Bronchial epithelial cell (primary cell): Measurements from ENCODE around the gene MAST4. TPM values are rescaled to one million over a fixed set of nuclear protein-coding genes. Genes with fewer than 3 reads are reported as not detected.

Experiments
- DNase-seq: peaks from one replicate; pipeline ENCODE4 v3.0.0-alpha.2; 2010; ENCODE audit warnings: low read depth
- FAIRE-seq: peaks from 2 replicates; lab custom pipeline; 2011; peaks lifted over from hg19 to GRCh38; lab: Jason Lieb, UNC
- H3K27me3 ChIP-seq: 2 replicates; pipeline ENCODE4 v1.5.1; 2011; ENCODE audit warnings: low read length; ENCODE audit not compliant: control insufficient read depth, insufficient read depth
- H3K36me3 ChIP-seq: 2 replicates; pipeline ENCODE4 v1.5.1; 2011; ENCODE audit warnings: low read length; ENCODE audit not compliant: control insufficient read depth, insufficient read depth
- H3K4me3 ChIP-seq: 2 replicates; pipeline ENCODE4 v1.5.1; 2011; ENCODE audit warnings: mild to moderate bottlenecking, low read depth, low read length, control low read depth
- total RNA-seq: library from RNA; depleted of rRNA; stranded (reverse); fragments of >200 nt; gene quantifications from 2 replicates; pipeline ENCODE4 v1.2.1, GENCODE V29; 2014
- TF ChIP-seq, protein P1 (sequence below): IDR thresholded peaks from 2 replicates; pipeline ENCODE4 v1.5.1; 2011; ENCODE audit warnings: mild to moderate bottlenecking, moderate library complexity, low read length, control low read depth, inconsistent platforms; ENCODE audit not compliant: insufficient read depth, severe bottlenecking

The MAST4 gene
- total RNA-seq, 1 donor from 2014 or later, result 10.3 TPM

GRCh38 chr5:66888613-66889012 is 292.4 kb downstream of the MAST4 start:
- DNase-seq, result no peak
- no peaks in the 10 kb centered on the region for H3K36me3 ChIP-seq
- TF ChIP-seq, protein P1, sequence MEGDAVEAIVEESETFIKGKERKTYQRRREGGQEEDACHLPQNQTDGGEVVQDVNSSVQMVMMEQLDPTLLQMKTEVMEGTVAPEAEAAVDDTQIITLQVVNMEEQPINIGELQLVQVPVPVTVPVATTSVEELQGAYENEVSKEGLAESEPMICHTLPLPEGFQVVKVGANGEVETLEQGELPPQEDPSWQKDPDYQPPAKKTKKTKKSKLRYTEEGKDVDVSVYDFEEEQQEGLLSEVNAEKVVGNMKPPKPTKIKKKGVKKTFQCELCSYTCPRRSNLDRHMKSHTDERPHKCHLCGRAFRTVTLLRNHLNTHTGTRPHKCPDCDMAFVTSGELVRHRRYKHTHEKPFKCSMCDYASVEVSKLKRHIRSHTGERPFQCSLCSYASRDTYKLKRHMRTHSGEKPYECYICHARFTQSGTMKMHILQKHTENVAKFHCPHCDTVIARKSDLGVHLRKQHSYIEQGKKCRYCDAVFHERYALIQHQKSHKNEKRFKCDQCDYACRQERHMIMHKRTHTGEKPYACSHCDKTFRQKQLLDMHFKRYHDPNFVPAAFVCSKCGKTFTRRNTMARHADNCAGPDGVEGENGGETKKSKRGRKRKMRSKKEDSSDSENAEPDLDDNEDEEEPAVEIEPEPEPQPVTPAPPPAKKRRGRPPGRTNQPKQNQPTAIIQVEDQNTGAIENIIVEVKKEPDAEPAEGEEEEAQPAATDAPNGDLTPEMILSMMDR, result no peak
- H3K27me3 ChIP-seq, result no peaks in the 10 kb centered on the region
- no peak for FAIRE-seq
- H3K4me3 ChIP-seq, result no peak overlapping the region

DNA sequence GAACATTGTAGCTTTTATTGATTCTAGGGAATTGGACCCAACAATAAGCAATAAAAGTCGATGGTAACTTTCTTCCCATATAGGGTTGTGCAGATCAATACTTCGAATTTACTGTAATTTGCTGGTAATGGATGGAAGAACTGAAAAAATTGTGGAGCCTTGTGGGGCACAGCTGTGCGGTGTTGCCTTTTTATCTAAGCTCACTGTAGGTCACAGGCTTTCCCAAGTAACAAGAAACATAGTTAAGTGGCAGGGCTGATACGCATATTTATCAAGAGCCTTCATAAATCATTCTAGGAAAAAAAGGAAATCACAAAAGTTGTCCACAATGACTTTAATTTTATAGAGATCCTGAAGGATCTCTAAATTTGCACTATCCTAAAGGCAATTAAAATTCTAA is 292.9 kb downstream of the MAST4 start:
- no peak overlapping the region for H3K4me3 ChIP-seq
- H3K27me3 ChIP-seq, result no peaks in the 10 kb centered on the region
- no peak for DNase-seq
- H3K36me3 ChIP-seq, result no peaks in the 10 kb centered on the region
- TF ChIP-seq, protein P1, result no peak
- FAIRE-seq, result no peak

DNA sequence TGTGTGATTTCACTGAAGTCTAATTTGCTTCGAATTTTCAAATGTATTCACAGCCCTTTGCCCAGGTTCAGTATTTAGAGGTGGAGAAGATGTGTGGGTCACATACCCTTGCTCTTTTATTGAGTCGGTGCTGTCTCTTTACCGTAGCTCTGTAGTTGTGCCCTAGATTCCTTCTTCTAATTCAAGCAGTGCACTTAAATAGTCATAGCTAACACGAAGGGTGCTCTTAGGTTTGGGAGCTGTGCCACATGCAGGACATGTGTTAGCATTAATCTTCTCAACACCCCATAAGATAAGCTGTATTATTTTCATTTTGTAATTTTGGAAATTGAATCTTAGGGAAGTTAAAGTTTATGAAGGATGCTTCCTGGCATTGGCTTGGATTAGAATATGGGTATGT is 293.3 kb downstream of the MAST4 start:
- FAIRE-seq, result no peak

DNA sequence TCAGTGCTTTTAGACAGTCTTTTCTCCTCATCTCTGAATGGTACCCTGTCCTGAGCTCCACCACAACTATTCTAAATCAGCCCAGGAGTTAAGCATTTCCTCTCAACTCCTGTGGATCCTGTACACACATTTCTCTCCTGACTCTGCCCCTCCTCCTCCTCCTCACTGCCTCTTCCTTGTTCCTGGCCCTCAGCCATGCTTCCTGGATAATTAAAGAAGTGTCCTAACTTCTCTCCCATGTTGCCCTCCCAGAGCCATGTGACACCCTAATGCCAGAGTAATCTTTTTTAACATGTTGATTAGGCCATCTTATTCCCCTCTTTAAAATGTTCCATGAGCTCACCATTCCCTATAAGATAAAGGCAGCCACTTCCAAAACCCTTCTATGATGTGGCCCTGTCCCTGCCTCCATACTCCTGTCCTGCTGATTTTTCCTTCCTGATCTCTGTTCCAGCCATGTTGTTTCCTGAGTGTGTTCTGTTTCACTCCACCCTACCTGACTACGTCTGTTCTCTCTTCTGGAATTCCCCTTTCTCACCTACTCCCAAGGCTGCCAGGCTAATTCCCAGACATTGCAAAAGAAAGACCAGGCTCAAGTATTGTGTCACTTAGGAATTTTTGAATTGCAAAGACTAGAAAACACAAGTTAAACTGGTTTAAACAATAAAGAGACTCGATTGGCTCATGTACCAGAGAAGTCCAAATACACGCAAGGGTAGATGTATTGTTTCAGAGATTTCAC is 295.2 kb downstream of the MAST4 start:
- Histone ChIP-seq H3K36me3 (no peaks in the 10 kb centered on the region), H3K4me3 (no peak overlapping the region), H3K27me3 (no peaks in the 10 kb centered on the region)
- peak; percentile 99 for DNase-seq
- TF ChIP-seq, protein P1, result no peak
- FAIRE-seq, result peak; percentile 90

More for the DNA sequence above, 293.3 kb downstream of the MAST4 start:
- DNase-seq, result no peak
- TF ChIP-seq, protein P1, result no peak
- H3K4me3 ChIP-seq, result no peak overlapping the region
- no peaks in the 10 kb centered on the region for H3K36me3 ChIP-seq
- no peaks in the 10 kb centered on the region for H3K27me3 ChIP-seq

- no peaks in the 10 kb centered on the region for H3K36me3 ChIP-seq
- H3K27me3 ChIP-seq, result no peaks in the 10 kb centered on the region
- no peak for FAIRE-seq
- DNase-seq, result peak; percentile 66
- no peak overlapping the region for H3K4me3 ChIP-seq
- TF ChIP-seq, protein P1, result no peak
Observed at GRCh38 chr5:66892716-66893115, 296.5 kb downstream of the MAST4 start.
